ENCODE data around the gene PGLYRP1.

The PGLYRP1 gene

DNA sequence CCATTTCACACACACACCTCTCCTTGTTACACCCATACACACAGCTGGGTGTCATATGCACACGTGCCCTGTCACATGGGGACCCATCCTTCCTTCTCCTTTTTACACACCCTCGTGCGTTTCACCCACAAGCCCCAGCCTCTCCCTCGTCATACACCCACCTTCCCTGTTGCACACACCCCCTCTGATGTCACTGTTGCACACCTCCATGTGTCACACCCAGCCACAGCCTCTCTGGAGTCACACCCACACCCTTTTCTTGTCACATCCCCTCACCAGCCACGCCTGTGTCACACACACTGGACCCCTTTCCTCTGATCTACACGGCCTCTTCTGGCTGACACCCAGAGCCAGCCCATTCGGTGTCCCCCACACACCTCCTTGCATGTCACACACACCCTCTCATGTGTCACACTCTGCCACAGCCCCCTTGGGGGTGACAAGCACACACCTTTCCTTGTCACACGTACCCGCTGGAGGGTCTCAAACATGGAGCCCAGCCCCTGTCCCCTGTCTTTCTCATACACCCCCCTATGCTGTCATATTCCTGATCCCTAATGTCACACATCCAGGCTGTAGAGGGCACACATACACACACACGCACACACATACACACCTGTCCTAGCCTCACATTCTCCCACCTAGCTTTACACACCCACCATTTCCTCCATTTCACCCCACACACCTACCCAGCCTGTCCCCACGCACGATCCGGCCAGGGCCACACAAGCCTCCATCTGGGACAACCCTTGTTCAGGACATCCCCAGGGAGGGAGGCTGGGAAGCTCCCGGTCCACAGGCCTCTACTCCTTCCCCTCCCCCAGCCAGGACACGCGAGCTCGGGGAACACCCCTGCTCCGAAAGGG, 50.5 kb downstream of the PGLYRP1 start (continued):
- TF ChIP-seq, protein P1, sequence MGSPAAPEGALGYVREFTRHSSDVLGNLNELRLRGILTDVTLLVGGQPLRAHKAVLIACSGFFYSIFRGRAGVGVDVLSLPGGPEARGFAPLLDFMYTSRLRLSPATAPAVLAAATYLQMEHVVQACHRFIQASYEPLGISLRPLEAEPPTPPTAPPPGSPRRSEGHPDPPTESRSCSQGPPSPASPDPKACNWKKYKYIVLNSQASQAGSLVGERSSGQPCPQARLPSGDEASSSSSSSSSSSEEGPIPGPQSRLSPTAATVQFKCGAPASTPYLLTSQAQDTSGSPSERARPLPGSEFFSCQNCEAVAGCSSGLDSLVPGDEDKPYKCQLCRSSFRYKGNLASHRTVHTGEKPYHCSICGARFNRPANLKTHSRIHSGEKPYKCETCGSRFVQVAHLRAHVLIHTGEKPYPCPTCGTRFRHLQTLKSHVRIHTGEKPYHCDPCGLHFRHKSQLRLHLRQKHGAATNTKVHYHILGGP (tag by site-specific recombination; IDR thresholded peaks at IDR 0.05): no peak; the same call in 1 of the 2 replicates
- TF ChIP-seq ZEB2 (tag by site-specific recombination; IDR thresholded peaks at IDR 0.05) (no peak), ZNF26 (tag by site-specific recombination; IDR thresholded peaks at IDR 0.05) (no peak), ZNF76 (tag by site-specific recombination; IDR thresholded peaks at IDR 0.05; ENCODE audit: borderline replicate concordance, low read depth) (no peak), ZNF571 (tag by site-specific recombination; IDR thresholded peaks at IDR 0.05) (no peak), ZSCAN23 (tag by site-specific recombination; IDR thresholded peaks at IDR 0.05) (no peak), MZF1 (tag by site-specific recombination; IDR thresholded peaks at IDR 0.05; ENCODE audit: borderline replicate concordance) (no peak), ZNF37A (tag by site-specific recombination; IDR thresholded peaks at IDR 0.05) (no peak), ZNF692 (tag by site-specific recombination; IDR thresholded peaks at IDR 0.05) (no peak), HOXD13 (CRISPR knock-in tag; IDR thresholded peaks at IDR 0.05; ENCODE audit: borderline replicate concordance) (no peak), ZNF175 (tag by site-specific recombination; IDR thresholded peaks at IDR 0.05) (no peak), ZNF2 (tag by site-specific recombination; IDR thresholded peaks at IDR 0.05) (no peak), ZNF530 (tag by site-specific recombination; IDR thresholded peaks at IDR 0.05; ENCODE audit: low read depth) (no peak), ZBTB20 (tag by site-specific recombination; IDR thresholded peaks at IDR 0.05) (no peak; the same call in none of the 2 replicates), ZNF239 (tag by site-specific recombination; IDR thresholded peaks at IDR 0.05) (no peak), ZNF776 (tag by site-specific recombination; IDR thresholded peaks at IDR 0.05; ENCODE audit: borderline replicate concordance) (no peak), ZNF114 (tag by site-specific recombination; IDR thresholded peaks at IDR 0.05) (no peak), ZNF660 (tag by site-specific recombination; IDR thresholded peaks at IDR 0.05) (no peak), ZNF645 (tag by site-specific recombination; IDR thresholded peaks at IDR 0.05) (no peak), ZNF555 (tag by site-specific recombination; conservative IDR thresholded peaks at IDR 0.05) (no peak), ZNF155 (tag by site-specific recombination; IDR thresholded peaks at IDR 0.05) (no peak), GLI2 (tag by site-specific recombination; IDR thresholded peaks at IDR 0.05; ENCODE audit: borderline replicate concordance, low read depth) (no peak), TSHZ1 (tag by site-specific recombination; IDR thresholded peaks at IDR 0.05; ENCODE audit: borderline replicate concordance) (no peak), ZNF830 (tag by site-specific recombination; IDR thresholded peaks at IDR 0.05; ENCODE audit: low read depth) (no peak)
- TF ChIP-seq, protein P2, sequence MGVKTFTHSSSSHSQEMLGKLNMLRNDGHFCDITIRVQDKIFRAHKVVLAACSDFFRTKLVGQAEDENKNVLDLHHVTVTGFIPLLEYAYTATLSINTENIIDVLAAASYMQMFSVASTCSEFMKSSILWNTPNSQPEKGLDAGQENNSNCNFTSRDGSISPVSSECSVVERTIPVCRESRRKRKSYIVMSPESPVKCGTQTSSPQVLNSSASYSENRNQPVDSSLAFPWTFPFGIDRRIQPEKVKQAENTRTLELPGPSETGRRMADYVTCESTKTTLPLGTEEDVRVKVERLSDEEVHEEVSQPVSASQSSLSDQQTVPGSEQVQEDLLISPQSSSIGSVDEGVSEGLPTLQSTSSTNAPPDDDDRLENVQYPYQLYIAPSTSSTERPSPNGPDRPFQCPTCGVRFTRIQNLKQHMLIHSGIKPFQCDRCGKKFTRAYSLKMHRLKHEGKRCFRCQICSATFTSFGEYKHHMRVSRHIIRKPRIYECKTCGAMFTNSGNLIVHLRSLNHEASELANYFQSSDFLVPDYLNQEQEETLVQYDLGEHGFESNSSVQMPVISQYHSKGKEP (tag by site-specific recombination; IDR thresholded peaks at IDR 0.05): no peak
- TF ChIP-seq, protein P3, sequence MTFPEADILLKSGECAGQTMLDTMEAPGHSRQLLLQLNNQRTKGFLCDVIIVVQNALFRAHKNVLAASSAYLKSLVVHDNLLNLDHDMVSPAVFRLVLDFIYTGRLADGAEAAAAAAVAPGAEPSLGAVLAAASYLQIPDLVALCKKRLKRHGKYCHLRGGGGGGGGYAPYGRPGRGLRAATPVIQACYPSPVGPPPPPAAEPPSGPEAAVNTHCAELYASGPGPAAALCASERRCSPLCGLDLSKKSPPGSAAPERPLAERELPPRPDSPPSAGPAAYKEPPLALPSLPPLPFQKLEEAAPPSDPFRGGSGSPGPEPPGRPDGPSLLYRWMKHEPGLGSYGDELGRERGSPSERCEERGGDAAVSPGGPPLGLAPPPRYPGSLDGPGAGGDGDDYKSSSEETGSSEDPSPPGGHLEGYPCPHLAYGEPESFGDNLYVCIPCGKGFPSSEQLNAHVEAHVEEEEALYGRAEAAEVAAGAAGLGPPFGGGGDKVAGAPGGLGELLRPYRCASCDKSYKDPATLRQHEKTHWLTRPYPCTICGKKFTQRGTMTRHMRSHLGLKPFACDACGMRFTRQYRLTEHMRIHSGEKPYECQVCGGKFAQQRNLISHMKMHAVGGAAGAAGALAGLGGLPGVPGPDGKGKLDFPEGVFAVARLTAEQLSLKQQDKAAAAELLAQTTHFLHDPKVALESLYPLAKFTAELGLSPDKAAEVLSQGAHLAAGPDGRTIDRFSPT (tag by site-specific recombination; IDR thresholded peaks at IDR 0.05): no peak

All from HEK293 (cell line).